K562 (cell line): Measurements from ENCODE around the gene POP7.

ENCODE experiments used
- AFF1 ChIP-seq, 2 experiments: fragments of 450-650 bp; IDR thresholded peaks; 2 replicates each; pipeline ENCODE4 v1.6.1; 2018; ENCODE audit warnings: mild to moderate bottlenecking in 2 of 2, low read depth in 1 of 2; ENCODE audit not compliant: partially characterized antibody in 2 of 2
- CTCF ChIP-seq, 3 experiments: IDR thresholded peaks in 2 of 3; conservative IDR thresholded peaks in 1 of 3; 2 replicates each; pipeline ENCODE4 v1.5.1; 2011 to 2012; ENCODE audit warnings: low read length in 3 of 3, mild to moderate bottlenecking in 3 of 3, control low read depth in 2 of 3, improper control_type of control experiment in 1 of 3, inconsistent platforms in 1 of 3, low read depth in 1 of 3, mixed read lengths in 1 of 3, moderate library complexity in 1 of 3; ENCODE audit not compliant: insufficient read depth in 2 of 3
- E2F1 ChIP-seq: sonication (generic); formaldehyde crosslinking; IDR thresholded peaks from 2 replicates; pipeline ENCODE4 v1.8.1; 2023; ENCODE audit warnings: mild to moderate bottlenecking, missing genetic modification reagents, moderate library complexity
- EP300 ChIP-seq: IDR thresholded peaks from 2 replicates; pipeline ENCODE4 v1.6.1; 2012; ENCODE audit warnings: low read length, improper control_type of control experiment
- HDAC6 ChIP-seq: IDR thresholded peaks from 2 replicates; pipeline ENCODE4 v1.6.1; 2012; ENCODE audit warnings: low read depth, mild to moderate bottlenecking, control low read depth, inconsistent platforms, low read length, moderate library complexity
- MLLT1 ChIP-seq, 2 experiments: fragments of 450-650 bp; IDR thresholded peaks; 2 replicates each; pipeline ENCODE4 v1.6.1; 2016
- MXD1 ChIP-seq: fragments of 250-450 bp; sonication (Bioruptor Pico); IDR thresholded peaks from 2 replicates; pipeline ENCODE4 v1.8.0; 2021; ENCODE audit warnings: borderline replicate concordance, mild to moderate bottlenecking, moderate library complexity; ENCODE audit not compliant: poor library complexity, severe bottlenecking
- ZFP36 ChIP-seq: fragments of 150-350 bp; IDR thresholded peaks from 2 replicates; pipeline ENCODE4 v1.6.1; 2018; ENCODE audit warnings: low read length, low read depth; ENCODE audit not compliant: partially characterized antibody
- ZNF121 ChIP-seq: sonication (generic); formaldehyde crosslinking; conservative IDR thresholded peaks from 2 replicates; pipeline ENCODE4 v1.8.0; 2022; ENCODE audit warnings: missing genetic modification reagents
- ZNF431 ChIP-seq: sonication (generic); formaldehyde crosslinking; IDR thresholded peaks from 2 replicates; pipeline ENCODE4 v1.8.0; 2022; ENCODE audit warnings: mild to moderate bottlenecking, missing genetic modification reagents

GRCh38 chr7:100687261-100687660 is 18.7 kb upstream of the POP7 start:
- TF ChIP-seq EP300, result no peak
- TF ChIP-seq E2F1 (CRISPR knock-in tag), result no peak
- TF ChIP-seq MXD1 (CRISPR knock-in tag), result no peak
- TF ChIP-seq ZNF431 (CRISPR knock-in tag), result no peak
- no peak for TF ChIP-seq HDAC6
- TF ChIP-seq CTCF (IDR thresholded peaks at IDR 0.05 in 2 of 3, conservative IDR thresholded peaks at IDR 0.05 in 1 of 3; ENCODE audit: insufficient read depth in 2 of 3, low read depth in 1 of 3, low read length in 3 of 3), result no peak
- no peak for TF ChIP-seq ZNF121 (CRISPR knock-in tag)
- no peak for TF ChIP-seq AFF1 (IDR thresholded peaks at IDR 0.05; ENCODE audit: low read depth in 1 of 2, partially characterized antibody in 2 of 2)
- no peak for TF ChIP-seq ZFP36
- no peak for TF ChIP-seq MLLT1 (IDR thresholded peaks at IDR 0.05)
